ENCODE measurements around the gene EDA.

EDA gene

GRCh38 chrX:69618803-69619202, 2.9 kb downstream of the EDA start:
- Histone ChIP-seq H3K9ac (ENCODE audit: low read length) (no peak overlapping the region), H3K36me3 (replicated peaks; ENCODE audit: insufficient read depth, low read length) (no peaks in the 10 kb centered on the region), H3K4me1 (ENCODE audit: low read length) (peaks cover 12% of the 10 kb centered on the region; the same call in 1 of the 2 replicates), H3K4me3 (ENCODE audit: low read length) (no peak overlapping the region), H3K27ac (ENCODE audit: low read length) (peak overlapping the region; percentile 20; the same call in 1 of the 2 replicates), H3K27me3 (replicated peaks; ENCODE audit: insufficient read depth, low read length) (no peaks in the 10 kb centered on the region), H3K4me2 (ENCODE audit: low read depth, low read length) (peak overlapping the region; percentile 46; the same call in 1 of the 2 replicates), H2AFZ (ENCODE audit: low read length) (peak overlapping the region; percentile 50; the same call in 1 of the 2 replicates), H3K9me2 (replicated peaks; ENCODE audit: insufficient read depth, low read length) (no peaks in the 10 kb centered on the region), H3F3A (ENCODE audit: insufficient read depth, low read length) (no peaks in the 10 kb centered on the region), H3K9me3 (replicated peaks; ENCODE audit: insufficient read depth, low read length) (no peaks in the 10 kb centered on the region), H3K79me2 (ENCODE audit: low read length) (no peaks in the 10 kb centered on the region), H4K20me1 (ENCODE audit: insufficient read depth, low read length) (no peaks in the 10 kb centered on the region)
- TF ChIP-seq EZH2 (optimal IDR thresholded peaks at IDR 0.05; ENCODE audit: low read depth, low read length) (no peak), CTCF (IDR thresholded peaks at IDR 0.05; ENCODE audit: low read length) (peak; percentile 41)
- DNase-seq = peak; percentile 64

- Histone ChIP-seq H4K20me1 (ENCODE audit: insufficient read depth, low read length) (no peaks in the 10 kb centered on the region), H3F3A (ENCODE audit: insufficient read depth, low read length) (no peaks in the 10 kb centered on the region), H3K27me3 (replicated peaks; ENCODE audit: insufficient read depth, low read length) (no peaks in the 10 kb centered on the region), H3K4me2 (ENCODE audit: low read depth, low read length) (no peak overlapping the region), H3K4me1 (ENCODE audit: low read length) (no peaks in the 10 kb centered on the region), H3K4me3 (ENCODE audit: low read length) (no peak overlapping the region), H3K36me3 (replicated peaks; ENCODE audit: insufficient read depth, low read length) (no peaks in the 10 kb centered on the region), H3K79me2 (ENCODE audit: low read length) (no peaks in the 10 kb centered on the region), H3K27ac (ENCODE audit: low read length) (no peak overlapping the region), H3K9me2 (replicated peaks; ENCODE audit: insufficient read depth, low read length) (no peaks in the 10 kb centered on the region), H3K9ac (ENCODE audit: low read length) (no peak overlapping the region), H3K9me3 (replicated peaks; ENCODE audit: insufficient read depth, low read length) (no peaks in the 10 kb centered on the region), H2AFZ (ENCODE audit: low read length) (no peak overlapping the region)
- TF ChIP-seq EZH2phosphoT487 (IDR thresholded peaks at IDR 0.05; ENCODE audit: low read length) = no peak
- no peak for TF ChIP-seq EZH2 (optimal IDR thresholded peaks at IDR 0.05; ENCODE audit: low read depth, low read length)
- TF ChIP-seq CTCF (IDR thresholded peaks at IDR 0.05; ENCODE audit: low read length) = no peak
- no peak for DNase-seq
Observed at GRCh38 chrX:69626129-69626528, 10.2 kb downstream of the EDA start.

- Histone ChIP-seq H3K9ac (ENCODE audit: low read length) (no peak overlapping the region), H3K4me2 (ENCODE audit: low read depth, low read length) (no peak overlapping the region), H3K27me3 (replicated peaks; ENCODE audit: insufficient read depth, low read length) (no peaks in the 10 kb centered on the region)
Observed at GRCh38 chrX:69627744-69628143, 11.8 kb downstream of the EDA start.

More at GRCh38 chrX:69627744-69628143, 11.8 kb downstream of the EDA start:
- no peaks in the 10 kb centered on the region for H4K20me1 ChIP-seq (ENCODE audit: insufficient read depth, low read length)
- H3K79me2 ChIP-seq (ENCODE audit: low read length) = no peaks in the 10 kb centered on the region
- no peaks in the 10 kb centered on the region for H3K4me1 ChIP-seq (ENCODE audit: low read length)
- no peaks in the 10 kb centered on the region for H3F3A ChIP-seq (ENCODE audit: insufficient read depth, low read length)
- DNase-seq = no peak
- no peak overlapping the region for H2AFZ ChIP-seq (ENCODE audit: low read length)
- H3K9me2 ChIP-seq (replicated peaks; ENCODE audit: insufficient read depth, low read length) = no peaks in the 10 kb centered on the region
- no peaks in the 10 kb centered on the region for H3K9me3 ChIP-seq (replicated peaks; ENCODE audit: insufficient read depth, low read length)
- H3K4me3 ChIP-seq (ENCODE audit: low read length) = no peak overlapping the region
- no peaks in the 10 kb centered on the region for H3K36me3 ChIP-seq (replicated peaks; ENCODE audit: insufficient read depth, low read length)
- TF ChIP-seq EZH2phosphoT487 (IDR thresholded peaks at IDR 0.05; ENCODE audit: low read length) (no peak), EZH2 (optimal IDR thresholded peaks at IDR 0.05; ENCODE audit: low read depth, low read length) (no peak), CTCF (IDR thresholded peaks at IDR 0.05; ENCODE audit: low read length) (no peak)
- no peak overlapping the region for H3K27ac ChIP-seq (ENCODE audit: low read length)
